Mucosa of descending colon (tissue), 3 donors: ENCODE data around the gene SMARCAD1. TPM values are rescaled to one million over a fixed set of nuclear protein-coding genes. Genes with fewer than 3 reads are reported as not detected.
"Not testable (repeated sequence)": the region's sequence is repeated elsewhere in the genome, so short reads cannot be mapped to it uniquely, and the experiment has no call there.

ENCODE experiments used
- ATAC-seq: fragments of 200-7000 bp; cut with Tn5 transposase; one replicate; pipeline ENCODE4 v1.9.1; 2020; ENCODE audit warnings: mild to moderate bottlenecking, moderate library complexity
- DNase-seq, 3 donors: peaks; one replicate each; pipeline ENCODE4 v3.0.0-alpha.2; 2020
- H3K36me3 ChIP-seq: fragments of 200-600 bp; one replicate; pipeline ENCODE4 v1.8.0; 2021; ENCODE audit warnings: low read depth, mild to moderate bottlenecking
- H3K4me1 ChIP-seq: fragments of 200-600 bp; one replicate; pipeline ENCODE4 v1.8.0; 2021; ENCODE audit warnings: low read depth, mild to moderate bottlenecking
- H3K4me3 ChIP-seq: fragments of 200-600 bp; one replicate; pipeline ENCODE4 v1.8.0; 2021; ENCODE audit warnings: mild to moderate bottlenecking
- H3K9me3 ChIP-seq: fragments of 200-600 bp; one replicate; pipeline ENCODE4 v1.8.0; 2021; ENCODE audit warnings: mild to moderate bottlenecking
- CTCF ChIP-seq: fragments of 200-600 bp; IDR thresholded peaks from one replicate; pipeline ENCODE4 v1.8.0; 2022; ENCODE audit warnings: antibody characterized with exemption, mild to moderate bottlenecking
- intact Hi-C, 2 donors: fragments of 100-400 bp; cut with DNase I in 1 of 2; cut with micrococcal nuclease in 1 of 2; formaldehyde crosslinking; loops; one replicate each; pipeline versions ENCODE4 v1.11.0 to v1.11.1; 2022; cut with DNase I, micrococcal nuclease
- total RNA-seq, 3 donors: library from RNA; stranded (reverse); fragmentation: NEBNext Ultra II Directional in 2 of 3; extraction: Animal tissue kit (Norgen Biotek cat#: 25700) in 2 of 3; gene quantifications; one replicate each; pipeline versions ENCODE4 v1.2.1 to v1.2.4, GENCODE V29; 2021 to 2023
- donor health status: DM: no; HTN: no; CAD: no; lungs with moderate emphysema.
- donor health status: DM: no; HTN: no; CAD: no.
- donor health status: DM: no; HTN: yes; CAD: no.

Gene SMARCAD1
- total RNA-seq, 3 donors from 2014 or later, result 19.5 to 21.5 (median 21.0) TPM

- TF ChIP-seq CTCF, result no peak
- Histone ChIP-seq H3K4me1 (no peaks in the 10 kb centered on the region), H3K9me3 (no peaks in the 10 kb centered on the region), H3K36me3 (no peaks in the 10 kb centered on the region), H3K4me3 (no peak overlapping the region)
- ATAC-seq, result no peak
- no peak for DNase-seq
- intact Hi-C loops, result no loop called here
These were observed 68.5 kb downstream of the SMARCAD1 start for GRCh38 chr4:94276204-94276603.

GRCh38 chr4:94277534-94277933, 69.9 kb downstream of the SMARCAD1 start:
- no peak for ATAC-seq
- H3K4me1 ChIP-seq, result no peaks in the 10 kb centered on the region
- H3K4me3 ChIP-seq, result no peak overlapping the region
- TF ChIP-seq CTCF, result no peak
- H3K36me3 ChIP-seq, result no peaks in the 10 kb centered on the region
- no peaks in the 10 kb centered on the region for H3K9me3 ChIP-seq
- DNase-seq, result no peak
- intact Hi-C loops, result no loop called here

DNA sequence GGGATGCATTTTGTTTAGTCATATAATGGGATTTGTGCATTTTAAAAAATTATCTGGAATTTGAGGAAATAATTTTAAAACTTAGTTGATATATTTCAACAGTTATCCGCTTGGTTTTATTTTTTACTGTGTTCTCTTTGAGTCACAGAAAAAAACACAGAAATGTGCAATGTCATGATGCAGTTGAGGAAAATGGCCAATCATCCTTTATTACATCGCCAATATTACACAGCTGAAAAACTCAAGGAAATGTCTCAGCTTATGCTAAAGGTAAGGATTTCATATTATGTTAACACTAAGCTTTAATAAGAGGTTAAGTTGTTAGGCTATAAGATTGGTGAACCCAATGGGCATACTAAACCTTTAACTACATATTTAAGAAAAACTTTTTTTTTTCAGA, 71.1 kb downstream of the SMARCAD1 start:
- TF ChIP-seq CTCF, result no peak
- no peaks in the 10 kb centered on the region for H3K4me1 ChIP-seq
- ATAC-seq, result no peak
- peaks cover 4% of the 10 kb centered on the region for H3K36me3 ChIP-seq
- no peak for DNase-seq
- H3K4me3 ChIP-seq, result no peak overlapping the region
- intact Hi-C loops, result no loop called here
- H3K9me3 ChIP-seq, result no peaks in the 10 kb centered on the region

GRCh38 chr4:94284889-94285288, 77.2 kb downstream of the SMARCAD1 start:
- intact Hi-C loops, result no loop called here
- ATAC-seq, result no peak

DNA sequence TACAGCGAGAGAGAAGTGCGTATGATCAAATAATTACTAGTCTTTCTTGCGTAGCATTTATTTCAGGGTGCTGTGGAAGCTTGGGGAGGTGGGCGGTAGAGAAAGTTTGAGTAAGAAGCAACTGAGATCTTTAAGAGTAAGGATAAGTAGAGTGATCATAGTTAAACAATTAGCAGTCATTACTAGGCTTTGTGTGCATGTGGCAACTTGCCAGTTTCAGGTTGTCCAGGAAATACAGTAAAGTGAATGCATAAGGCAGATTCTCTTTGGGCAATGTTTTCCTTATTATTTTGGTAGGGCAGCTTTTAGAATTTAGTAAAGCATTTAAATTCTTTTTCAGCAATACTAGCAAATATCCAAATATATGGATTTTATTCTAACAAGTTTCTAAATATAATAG, 78.0 kb downstream of the SMARCAD1 start:
- intact Hi-C loops, result no loop called here
- DNase-seq (no peak), ATAC-seq (no peak)
- no peak for TF ChIP-seq CTCF
- Histone ChIP-seq H3K36me3 (peaks cover 4% of the 10 kb centered on the region), H3K4me1 (no peaks in the 10 kb centered on the region), H3K4me3 (no peak overlapping the region), H3K9me3 (no peaks in the 10 kb centered on the region)

More at GRCh38 chr4:94284889-94285288, 77.2 kb downstream of the SMARCAD1 start:
- Histone ChIP-seq H3K4me3 (no peak overlapping the region), H3K36me3 (peaks cover 4% of the 10 kb centered on the region), H3K9me3 (no peaks in the 10 kb centered on the region), H3K4me1 (no peaks in the 10 kb centered on the region)
- TF ChIP-seq CTCF, result no peak
- DNase-seq, result no peak

DNA sequence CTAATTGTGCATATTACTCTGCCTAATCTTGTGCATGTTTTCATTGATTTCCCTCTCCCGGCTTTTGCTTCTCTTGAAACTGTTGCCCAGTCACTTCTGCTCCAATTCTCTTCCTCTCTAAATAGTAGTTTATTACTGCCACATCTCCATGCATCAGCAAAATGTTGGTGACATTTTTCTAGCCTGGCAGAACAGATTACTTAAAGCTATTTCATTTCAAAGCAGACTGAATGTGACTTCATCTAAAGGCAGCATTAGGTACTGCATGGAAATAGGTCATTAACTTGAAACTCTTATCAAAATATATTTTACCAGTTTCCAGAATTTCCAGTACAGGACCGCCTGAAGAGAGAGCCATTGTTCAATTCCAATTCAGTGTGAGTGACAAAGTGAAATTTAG, 82.6 kb downstream of the SMARCAD1 start:
- Histone ChIP-seq H3K36me3 (no peaks in the 10 kb centered on the region), H3K4me1 (no peaks in the 10 kb centered on the region), H3K4me3 (no peak overlapping the region), H3K9me3 (no peaks in the 10 kb centered on the region)
- ATAC-seq (no peak), DNase-seq (no peak)
- no peak for TF ChIP-seq CTCF
- intact Hi-C loops, result no loop called here

DNA sequence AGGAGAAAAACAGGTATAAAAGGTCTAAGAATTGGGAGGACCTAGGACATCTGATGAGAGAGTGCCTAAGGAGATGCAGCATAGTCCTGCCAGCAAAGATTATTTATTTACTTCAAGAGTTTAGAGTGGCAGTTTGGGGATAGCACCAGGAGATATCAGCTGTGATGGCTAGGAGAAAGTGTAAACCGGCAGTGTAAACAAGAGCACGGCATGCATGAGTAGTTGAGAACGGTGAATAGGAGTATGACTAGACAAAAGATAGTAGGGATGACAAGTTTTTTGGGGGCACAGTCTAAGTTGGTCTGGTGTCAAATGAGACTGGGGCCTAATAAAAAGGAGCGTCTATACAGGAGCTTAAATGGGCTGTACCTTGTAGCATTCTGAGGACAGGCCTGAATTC, 86.3 kb downstream of the SMARCAD1 start:
- ATAC-seq, intact Hi-C loops, H3K4me3 ChIP-seq, DNase-seq, H3K36me3 ChIP-seq, H3K9me3 ChIP-seq, H3K4me1 ChIP-seq: not testable (repeated sequence)

GRCh38 chr4:94295473-94295872, 87.8 kb downstream of the SMARCAD1 start:
- H3K4me1 ChIP-seq, intact Hi-C loops, DNase-seq, H3K4me3 ChIP-seq, H3K9me3 ChIP-seq, H3K36me3 ChIP-seq, ATAC-seq: not testable (repeated sequence)
